Ascending aorta (tissue), 2 donors: ENCODE measurements around the gene DUX4. TPM values are rescaled to one million over a fixed set of nuclear protein-coding genes. Genes with fewer than 3 reads are reported as not detected.
"Not testable (repeated sequence)": the region's sequence is repeated elsewhere in the genome, so short reads cannot be mapped to it uniquely, and the experiment has no call there.

Experiments used
- DNase-seq, 2 donors: peaks; one replicate each; pipeline ENCODE4 v3.0.0-alpha.2; 2019; ENCODE audit warnings: low spot score in 2 of 2
- H3K27ac ChIP-seq, 2 donors: fragments of 200-600 bp; sonication (generic); one replicate each; pipeline ENCODE4 v1.5.1; 2016 to 2017; ENCODE audit warnings: mild to moderate bottlenecking in 1 of 2
- H3K27me3 ChIP-seq: fragments of 200-600 bp; sonication (generic); one replicate; pipeline ENCODE4 v1.5.1; 2017
- H3K36me3 ChIP-seq, 2 donors: fragments of 200-600 bp; sonication (generic); one replicate each; pipeline ENCODE4 v1.5.1; 2016
- H3K4me1 ChIP-seq, 2 donors: fragments of 200-600 bp; sonication (generic); one replicate each; pipeline ENCODE4 v1.5.1; 2016 to 2017; ENCODE audit warnings: mild to moderate bottlenecking in 1 of 2
- H3K4me3 ChIP-seq, 2 donors: fragments of 200-600 bp; sonication (generic); one replicate each; pipeline ENCODE4 v1.5.1; 2016 to 2017; ENCODE audit warnings: mild to moderate bottlenecking in 1 of 2
- H3K9me3 ChIP-seq, 2 donors: fragments of 200-600 bp; sonication (generic); one replicate each; pipeline ENCODE4 v1.5.1; 2016
- intact Hi-C: fragments of 100-400 bp; cut with DNase I; formaldehyde crosslinking; loops from one replicate; pipeline ENCODE4 v1.15.1; 2023
- total RNA-seq: library from RNA; depleted of rRNA; stranded (reverse); fragments of >200 nt; gene quantifications from one replicate; pipeline ENCODE4 v1.1.0, GENCODE V29; 2016

The DUX4 gene
- not detected for total RNA-seq

GRCh38 chr4:190173428-190173827 is at the start of gene DUX4:
Gene DUX4 (plus strand): TSS chr4:190173774. CDS start chr4:190173774, 0 bp downstream.
- H3K4me3 ChIP-seq, H3K27me3 ChIP-seq, H3K36me3 ChIP-seq, H3K4me1 ChIP-seq, H3K9me3 ChIP-seq, intact Hi-C loops, H3K27ac ChIP-seq: not testable (repeated sequence)
- DNase-seq = peak in 1 of 2 donors; percentile 13

GRCh38 chr4:190175436-190175835 is 1.9 kb downstream of the DUX4 start:
- DNase-seq, intact Hi-C loops: not testable (repeated sequence)

GRCh38 chr4:190177727-190178605 is 4.4 kb downstream of the DUX4 start:
- H3K4me1 ChIP-seq = not testable (repeated sequence)
- DNase-seq = peak in 1 of 2 donors; percentile 61

More at GRCh38 chr4:190175436-190175835, 1.9 kb downstream of the DUX4 start:
- H3K36me3 ChIP-seq, H3K27me3 ChIP-seq, H3K4me3 ChIP-seq, H3K4me1 ChIP-seq, H3K27ac ChIP-seq, H3K9me3 ChIP-seq: not testable (repeated sequence)

GRCh38 chr4:190178606-190178990 is 5.0 kb downstream of the DUX4 start:
- H3K4me1 ChIP-seq, H3K4me3 ChIP-seq, DNase-seq, H3K27me3 ChIP-seq, H3K27ac ChIP-seq, intact Hi-C loops, H3K36me3 ChIP-seq, H3K9me3 ChIP-seq: not testable (repeated sequence)

More at GRCh38 chr4:190177727-190178605, 4.4 kb downstream of the DUX4 start:
- H3K9me3 ChIP-seq, H3K4me3 ChIP-seq, H3K36me3 ChIP-seq, intact Hi-C loops, H3K27ac ChIP-seq, H3K27me3 ChIP-seq: not testable (repeated sequence)

- DNase-seq = peak in 1 of 2 donors; percentile 59
- H3K27ac ChIP-seq, H3K4me1 ChIP-seq, H3K9me3 ChIP-seq, H3K36me3 ChIP-seq, H3K27me3 ChIP-seq, H3K4me3 ChIP-seq, intact Hi-C loops: not testable (repeated sequence)
These were observed 5.6 kb downstream of the DUX4 start for GRCh38 chr4:190179030-190179739.

- H3K27ac ChIP-seq, intact Hi-C loops, H3K36me3 ChIP-seq: not testable (repeated sequence)
These were observed 6.1 kb downstream of the DUX4 start for GRCh38 chr4:190179740-190180094.

GRCh38 chr4:190180947-190181346 is 7.4 kb downstream of the DUX4 start:
- H3K36me3 ChIP-seq, DNase-seq, intact Hi-C loops, H3K27me3 ChIP-seq, H3K4me3 ChIP-seq, H3K9me3 ChIP-seq, H3K27ac ChIP-seq, H3K4me1 ChIP-seq: not testable (repeated sequence)

More at GRCh38 chr4:190179740-190180094, 6.1 kb downstream of the DUX4 start:
- H3K4me3 ChIP-seq, H3K9me3 ChIP-seq, H3K27me3 ChIP-seq, DNase-seq, H3K4me1 ChIP-seq: not testable (repeated sequence)

GRCh38 chr4:190181481-190182100 is 8.0 kb downstream of the DUX4 start:
- peak in 1 of 2 donors; percentile 65 for DNase-seq
- H3K9me3 ChIP-seq, H3K4me3 ChIP-seq, H3K36me3 ChIP-seq, intact Hi-C loops, H3K4me1 ChIP-seq, H3K27me3 ChIP-seq, H3K27ac ChIP-seq: not testable (repeated sequence)

- H3K27ac ChIP-seq, H3K4me3 ChIP-seq, H3K27me3 ChIP-seq, H3K36me3 ChIP-seq, H3K4me1 ChIP-seq, intact Hi-C loops, H3K9me3 ChIP-seq: not testable (repeated sequence)
- DNase-seq = peak in 1 of 2 donors; percentile 56
These were observed 29.9 kb downstream of the DUX4 start for GRCh38 chr4:190203510-190203909.

Other genes with a start within 250 kb of the DUX4 start
- gene FRG1, start 232.9 kb upstream of the DUX4 start, total RNA-seq = 1.2 TPM
- not detected for gene FRG2, start 146.5 kb upstream of the DUX4 start, total RNA-seq
- gene DBET, start 109.3 kb upstream of the DUX4 start, total RNA-seq = not detected